VCaP (cell line): ENCODE measurements around the gene PDE9A.

ENCODE experiments used
- H3K27ac ChIP-seq: fragments of 450-650 bp; 2 replicates; pipeline ENCODE4 v1.5.1; 2017
- CTCF ChIP-seq: fragments of 450-650 bp; conservative IDR thresholded peaks from 2 replicates; pipeline ENCODE4 v1.5.1; 2017; ENCODE audit warnings: mild to moderate bottlenecking, moderate library complexity

PDE9A gene

GRCh38 chr21:42644223-42645208 is 8.9 kb upstream of the PDE9A start:
- TF ChIP-seq CTCF: no peak
- no peak overlapping the region for H3K27ac ChIP-seq

- H3K27ac ChIP-seq: no peak overlapping the region
- no peak for TF ChIP-seq CTCF
These were observed 8.0 kb upstream of the PDE9A start for GRCh38 chr21:42645211-42646075.

GRCh38 chr21:42646076-42646825 is 7.2 kb upstream of the PDE9A start:
- no peak for TF ChIP-seq CTCF
- H3K27ac ChIP-seq: no peak overlapping the region

- no peak overlapping the region for H3K27ac ChIP-seq
- no peak for TF ChIP-seq CTCF
These were observed 6.6 kb upstream of the PDE9A start for GRCh38 chr21:42646836-42647235.

GRCh38 chr21:42648606-42649005 is 4.8 kb upstream of the PDE9A start:
- no peak overlapping the region for H3K27ac ChIP-seq
- no peak for TF ChIP-seq CTCF

- no peak for TF ChIP-seq CTCF
These were observed 4.0 kb upstream of the PDE9A start for GRCh38 chr21:42649122-42650032.

More at GRCh38 chr21:42649122-42650032, 4.0 kb upstream of the PDE9A start:
- no peak overlapping the region for H3K27ac ChIP-seq
